Ishikawa (cell line): Measurements from ENCODE around the gene ZNF609.

Source experiments
- CEBPB ChIP-seq: IDR thresholded peaks from 2 replicates; pipeline ENCODE4 v1.6.1; 2012
- EGR1 ChIP-seq: IDR thresholded peaks from 2 replicates; pipeline ENCODE4 v1.6.1; 2012
- RAD21 ChIP-seq: IDR thresholded peaks from 2 replicates; pipeline ENCODE4 v1.6.1; 2012; ENCODE audit warnings: low read depth
- TAF1 ChIP-seq: IDR thresholded peaks from 2 replicates; pipeline ENCODE4 v1.6.1; 2012; ENCODE audit warnings: low read depth, mild to moderate bottlenecking

GRCh38 chr15:64566102-64566501 lies 105.7 kb downstream of the ZNF609 start:
- no peak for TF ChIP-seq CEBPB
- no peak for TF ChIP-seq TAF1
- TF ChIP-seq RAD21: no peak
- TF ChIP-seq EGR1: no peak
